Keratinocyte (primary cell): ENCODE results near the gene TPPP3. TPM values are rescaled to one million over a fixed set of nuclear protein-coding genes. Genes with fewer than 3 reads are reported as not detected.

ENCODE experiments used
- DNase-seq: peaks from one replicate; pipeline ENCODE4 v3.0.0-alpha.2; 2011; ENCODE audit warnings: low read depth, missing footprints, low spot score
- FAIRE-seq: peaks from 2 replicates; lab custom pipeline; 2011; peaks lifted over from hg19 to GRCh38; lab: Jason Lieb, UNC
- H2AFZ ChIP-seq: 2 replicates; pipeline ENCODE4 v1.6.0; 2012; ENCODE audit warnings: low read length, control low read depth, inconsistent platforms; ENCODE audit not compliant: control insufficient read depth
- H3K27ac ChIP-seq: 2 replicates; pipeline ENCODE4 v1.5.1; 2011; ENCODE audit warnings: low read length; ENCODE audit not compliant: control insufficient read depth, insufficient read depth
- H3K27me3 ChIP-seq: 3 replicates; pipeline ENCODE4 v1.6.0; 2011; ENCODE audit warnings: low read length; ENCODE audit not compliant: control insufficient read depth, insufficient read depth; ENCODE audit errors: extremely low read depth
- H3K36me3 ChIP-seq, 2 experiments: 2 replicates in 1 of 2; 3 replicates in 1 of 2; pipeline ENCODE4 v1.5.1; 2011; ENCODE audit warnings: low read length in 2 of 2, mild to moderate bottlenecking in 1 of 2; ENCODE audit not compliant: control insufficient read depth in 2 of 2, insufficient read depth in 2 of 2; ENCODE audit errors: extremely low read depth in 1 of 2
- H3K4me1 ChIP-seq: 3 replicates; pipeline ENCODE4 v1.5.1; 2011; ENCODE audit warnings: low read length; ENCODE audit not compliant: control insufficient read depth, insufficient read depth; ENCODE audit errors: extremely low read depth
- H3K4me2 ChIP-seq: 3 replicates; pipeline ENCODE4 v1.6.0; 2011; ENCODE audit warnings: low read depth, low read length; ENCODE audit not compliant: control insufficient read depth, insufficient read depth; ENCODE audit errors: extremely low read depth
- H3K4me3 ChIP-seq, 3 experiments: fragments of 200-600 bp in 1 of 3; sonication (generic) in 1 of 3; 2 replicates in 2 of 3; 3 replicates in 1 of 3; pipeline ENCODE4 v1.5.1; 2011 to 2016; ENCODE audit warnings: low read length in 3 of 3, mild to moderate bottlenecking in 3 of 3, control low read depth in 2 of 3, inconsistent platforms in 1 of 3, low read depth in 1 of 3, mixed read lengths in 1 of 3, mixed run types in 1 of 3, moderate library complexity in 1 of 3; ENCODE audit not compliant: control insufficient read depth in 2 of 3, insufficient read depth in 2 of 3; ENCODE audit errors: extremely low read depth in 1 of 3
- H3K79me2 ChIP-seq: 2 replicates; pipeline ENCODE4 v1.6.0; 2012; ENCODE audit warnings: low read length; ENCODE audit not compliant: control insufficient read depth, insufficient read depth
- H3K9ac ChIP-seq: 3 replicates; pipeline ENCODE4 v1.6.0; 2011; ENCODE audit warnings: low read length; ENCODE audit not compliant: control insufficient read depth, insufficient read depth; ENCODE audit errors: extremely low read depth
- H3K9me1 ChIP-seq: 3 replicates; pipeline ENCODE4 v1.6.0; 2011; ENCODE audit warnings: low read length; ENCODE audit not compliant: control insufficient read depth, insufficient read depth; ENCODE audit errors: extremely low read depth
- H3K9me3 ChIP-seq: 2 replicates; pipeline ENCODE4 v1.5.1; 2012; ENCODE audit warnings: low read depth, low read length; ENCODE audit not compliant: control insufficient read depth
- H4K20me1 ChIP-seq: 3 replicates; pipeline ENCODE4 v1.6.0; 2011; ENCODE audit warnings: low read length; ENCODE audit not compliant: control insufficient read depth, insufficient read depth; ENCODE audit errors: extremely low read depth
- EZH2 ChIP-seq: IDR thresholded peaks from one replicate; pipeline ENCODE4 v1.6.1; 2012; ENCODE audit warnings: inconsistent platforms, mild to moderate bottlenecking, low read length, moderate library complexity
- dilution Hi-C: fragments of 300-500 bp; cut with MboI; formaldehyde crosslinking; loops from one replicate; pipeline ENCODE4 v1.7.0; 2020; ENCODE audit warnings: low sequenced_read_pairs; ENCODE audit not compliant: extremely low pct_ligation_motif_present
- polyA plus RNA-seq, 5 experiments: library from polyadenylated mRNA; depleted of rRNA in 3 of 5; stranded (reverse) in 3 of 5; stranded (forward) in 1 of 5; unstranded in 1 of 5; fragments of >200 nt; gene quantifications; 1 replicate in 1 of 5; 2 replicates in 3 of 5; 3 replicates in 1 of 5; pipeline versions ENCODE4 v1.2.1 to v1.2.3, GENCODE V29; 2011 to 2012; ENCODE audit warnings: missing spikeins in 2 of 5, low read depth in 1 of 5, low replicate concordance in 1 of 5
- TF ChIP-seq, protein P1 (sequence below), 3 experiments: IDR thresholded peaks in 1 of 3; conservative IDR thresholded peaks in 1 of 3; optimal IDR thresholded peaks in 1 of 3; 2 replicates in 2 of 3; 3 replicates in 1 of 3; pipeline versions ENCODE3 to v1.5.1; 2011; ENCODE audit warnings: low read length in 3 of 3, mild to moderate bottlenecking in 3 of 3, moderate library complexity in 2 of 3, control low read depth in 1 of 3, inconsistent platforms in 1 of 3; ENCODE audit not compliant: insufficient read depth in 2 of 3; ENCODE audit errors: extremely low read depth in 1 of 3

TPPP3 gene
- polyA plus RNA-seq, 1 donor (not counting 4 experiments of a cell fraction or from before 2014, with no cell fraction given): 0.96 TPM

DNA sequence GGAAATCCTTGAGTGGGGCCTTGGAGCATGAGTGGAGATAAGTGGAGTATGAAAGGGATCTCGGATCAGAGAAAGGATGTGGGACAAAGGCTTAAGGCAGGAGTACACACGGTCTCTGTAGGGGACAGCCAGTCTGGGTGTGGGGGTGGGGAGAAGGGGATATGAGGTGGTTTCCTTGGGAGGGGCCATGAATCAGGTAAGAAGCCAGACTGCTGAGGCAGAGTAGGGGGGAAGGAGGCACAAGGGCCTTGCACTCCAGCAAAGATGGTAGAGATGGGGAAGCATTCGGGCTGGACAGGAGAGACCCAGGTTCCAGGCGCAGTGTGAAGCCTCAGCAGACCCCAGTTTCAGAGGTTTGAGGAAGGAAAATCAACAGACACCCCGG, 39.2 kb upstream of the TPPP3 start:
- FAIRE-seq: no peak
- H3K27ac ChIP-seq: no peak overlapping the region
- H4K20me1 ChIP-seq: peaks cover 10% of the 10 kb centered on the region
- H3K9ac ChIP-seq: no peak overlapping the region
- H3K4me1 ChIP-seq: peaks cover 12% of the 10 kb centered on the region
- no peak overlapping the region for H2AFZ ChIP-seq
- H3K4me2 ChIP-seq: no peak overlapping the region
- H3K27me3 ChIP-seq: peaks cover 18% of the 10 kb centered on the region
- H3K79me2 ChIP-seq: no peaks in the 10 kb centered on the region
- no peaks in the 10 kb centered on the region for H3K9me1 ChIP-seq
- peaks cover 0 to 3% of the 10 kb centered on the region in 2 experiments for H3K36me3 ChIP-seq
- H3K9me3 ChIP-seq: no peaks in the 10 kb centered on the region
- no peak overlapping the region for H3K4me3 ChIP-seq
- TF ChIP-seq, protein P1, sequence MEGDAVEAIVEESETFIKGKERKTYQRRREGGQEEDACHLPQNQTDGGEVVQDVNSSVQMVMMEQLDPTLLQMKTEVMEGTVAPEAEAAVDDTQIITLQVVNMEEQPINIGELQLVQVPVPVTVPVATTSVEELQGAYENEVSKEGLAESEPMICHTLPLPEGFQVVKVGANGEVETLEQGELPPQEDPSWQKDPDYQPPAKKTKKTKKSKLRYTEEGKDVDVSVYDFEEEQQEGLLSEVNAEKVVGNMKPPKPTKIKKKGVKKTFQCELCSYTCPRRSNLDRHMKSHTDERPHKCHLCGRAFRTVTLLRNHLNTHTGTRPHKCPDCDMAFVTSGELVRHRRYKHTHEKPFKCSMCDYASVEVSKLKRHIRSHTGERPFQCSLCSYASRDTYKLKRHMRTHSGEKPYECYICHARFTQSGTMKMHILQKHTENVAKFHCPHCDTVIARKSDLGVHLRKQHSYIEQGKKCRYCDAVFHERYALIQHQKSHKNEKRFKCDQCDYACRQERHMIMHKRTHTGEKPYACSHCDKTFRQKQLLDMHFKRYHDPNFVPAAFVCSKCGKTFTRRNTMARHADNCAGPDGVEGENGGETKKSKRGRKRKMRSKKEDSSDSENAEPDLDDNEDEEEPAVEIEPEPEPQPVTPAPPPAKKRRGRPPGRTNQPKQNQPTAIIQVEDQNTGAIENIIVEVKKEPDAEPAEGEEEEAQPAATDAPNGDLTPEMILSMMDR (optimal IDR thresholded peaks at IDR 0.05 in 1 of 3, IDR thresholded peaks at IDR 0.05 in 1 of 3, conservative IDR thresholded peaks at IDR 0.05 in 1 of 3; ENCODE audit: extremely low read depth in 1 of 3, insufficient read depth in 2 of 3, low read length in 3 of 3): no peak
- TF ChIP-seq EZH2: no peak
- dilution Hi-C loops: no loop called here
- DNase-seq: no peak

DNA sequence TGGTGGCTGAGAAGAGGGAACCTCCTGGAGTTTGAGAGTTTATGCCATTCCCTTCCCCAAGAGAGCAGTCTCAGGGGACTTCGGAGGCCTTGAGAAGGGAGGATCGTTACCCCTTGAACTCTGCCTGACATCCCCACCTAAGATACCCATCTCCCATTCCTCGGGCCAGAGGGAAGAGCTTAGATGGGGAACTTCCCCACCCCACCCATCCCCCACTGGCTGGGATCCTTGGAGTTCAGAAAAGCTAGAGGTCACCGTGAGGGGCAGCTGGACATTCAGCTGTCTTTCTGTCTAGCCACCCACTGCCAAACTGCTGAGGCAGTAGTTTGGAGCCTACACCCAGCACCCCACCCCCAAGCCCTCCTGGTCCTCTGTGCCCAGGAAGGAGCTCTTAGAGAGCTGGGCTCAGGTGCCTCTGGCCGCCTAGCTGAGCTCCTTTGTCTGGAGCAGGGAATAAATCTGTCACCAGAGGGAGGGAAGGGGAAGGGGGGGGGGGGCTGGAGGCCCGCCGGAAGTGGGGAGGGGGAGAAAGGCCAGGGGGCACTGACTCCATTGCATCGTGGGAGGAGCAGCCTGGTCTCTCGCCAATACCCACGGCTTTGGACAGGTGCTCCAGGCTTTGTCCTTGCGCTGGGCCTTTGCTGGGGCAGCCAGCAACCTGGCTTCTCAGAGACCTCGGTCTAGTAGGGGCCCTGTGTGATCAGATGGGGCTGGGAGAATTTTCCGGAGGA, 38.6 kb upstream of the TPPP3 start:
- Histone ChIP-seq H3K4me1 (peaks cover 12% of the 10 kb centered on the region), H3K27me3 (peaks cover 18% of the 10 kb centered on the region), H3K27ac (no peak overlapping the region), H3K9me3 (no peaks in the 10 kb centered on the region), H3K4me2 (peak overlapping the region; percentile 74), H3K9me1 (no peaks in the 10 kb centered on the region), H3K4me3 (peak overlapping the region in 1 of 3 experiments; percentile 59), H3K9ac (no peak overlapping the region), H2AFZ (no peak overlapping the region), H4K20me1 (peaks cover 10% of the 10 kb centered on the region), H3K79me2 (no peaks in the 10 kb centered on the region), H3K36me3 (peaks cover 0 to 1% of the 10 kb centered on the region in 2 experiments)
- FAIRE-seq (no peak), DNase-seq (no peak)
- TF ChIP-seq EZH2: no peak
- TF ChIP-seq, protein P1 (optimal IDR thresholded peaks at IDR 0.05 in 1 of 3, IDR thresholded peaks at IDR 0.05 in 1 of 3, conservative IDR thresholded peaks at IDR 0.05 in 1 of 3; ENCODE audit: extremely low read depth in 1 of 3, insufficient read depth in 2 of 3, low read length in 3 of 3): no peak
- dilution Hi-C loops: no loop called here
